Measurements from ENCODE around the gene CFAP65.

- peak; percentile 72 for TF ChIP-seq CTCF (conservative IDR thresholded peaks at IDR 0.05; ENCODE audit: low read depth, low read length)
- TF ChIP-seq MAZ (IDR thresholded peaks at IDR 0.05; ENCODE audit: borderline replicate concordance, low read depth, low read length), result no peak
- TF ChIP-seq RFX5 (IDR thresholded peaks at IDR 0.05; ENCODE audit: low read depth, low read length), result no peak
- no peak for TF ChIP-seq POLR2A (IDR thresholded peaks at IDR 0.05; ENCODE audit: low read depth, low read length)
- TF ChIP-seq SMC3 (IDR thresholded peaks at IDR 0.05; ENCODE audit: low read depth, low read length), result peak; percentile 73
- no peak for TF ChIP-seq MAFK (IDR thresholded peaks at IDR 0.05; ENCODE audit: low read depth, low read length)
- TF ChIP-seq NFE2L2 (IDR thresholded peaks at IDR 0.05; ENCODE audit: low read depth, low read length), result no peak
- no peak for TF ChIP-seq CEBPB (IDR thresholded peaks at IDR 0.05; ENCODE audit: low read depth, low read length)
- no peak for TF ChIP-seq BHLHE40 (IDR thresholded peaks at IDR 0.05; ENCODE audit: low read depth, low read length)
- no peak for TF ChIP-seq MXI1 (IDR thresholded peaks at IDR 0.05; ENCODE audit: borderline replicate concordance, low read depth, low read length)
Measured at GRCh38 chr2:219073413-219074129, 32.3 kb upstream of the CFAP65 start.

Measured in IMR-90 (cell line).